ENCODE results near the gene LPA.
"Not testable (repeated sequence)": the region's sequence is repeated elsewhere in the genome, so short reads cannot be mapped to it uniquely, and the experiment has no call there.

Gene LPA

GRCh38 chr6:160678230-160678629, 14.2 kb upstream of the LPA start:
- no peak overlapping the region for H3K27ac ChIP-seq (replicated peaks)
- no peak overlapping the region for H3K4me3 ChIP-seq (replicated peaks; ENCODE audit: insufficient read depth, low read length)
- H3K27me3 ChIP-seq (ENCODE audit: insufficient read depth, poor library complexity, severe bottlenecking): peaks cover 2% of the 10 kb centered on the region
- no peak for DNase-seq (ENCODE audit: low read depth in 1 of 2, low spot score in 1 of 2)
- TF ChIP-seq SPI1 (IDR thresholded peaks at IDR 0.05; ENCODE audit: borderline replicate concordance, low read depth): no peak
- no peak for TF ChIP-seq REST (IDR thresholded peaks at IDR 0.05; ENCODE audit: insufficient replicate concordance, low read depth)
- no peak for TF ChIP-seq POLR2AphosphoS5 (IDR thresholded peaks at IDR 0.05; ENCODE audit: low read depth)
- TF ChIP-seq GABPA (IDR thresholded peaks at IDR 0.05; ENCODE audit: low read depth): no peak
- TF ChIP-seq CTCF (IDR thresholded peaks at IDR 0.05; ENCODE audit: insufficient read depth, low read length): no peak

- not testable (repeated sequence) for H3K27ac ChIP-seq (replicated peaks); H3K4me3 ChIP-seq (replicated peaks; ENCODE audit: insufficient read depth, low read length); H3K27me3 ChIP-seq (ENCODE audit: insufficient read depth, poor library complexity, severe bottlenecking); DNase-seq (ENCODE audit: low read depth in 1 of 2, low spot score in 1 of 2)
Observed at GRCh38 chr6:160676418-160676817, 12.3 kb upstream of the LPA start.

- no peaks in the 10 kb centered on the region for H3K27me3 ChIP-seq (ENCODE audit: insufficient read depth, poor library complexity, severe bottlenecking)
- no peak for TF ChIP-seq GABPA (IDR thresholded peaks at IDR 0.05; ENCODE audit: low read depth)
- no peak for TF ChIP-seq SPI1 (IDR thresholded peaks at IDR 0.05; ENCODE audit: borderline replicate concordance, low read depth)
- TF ChIP-seq POLR2AphosphoS5 (IDR thresholded peaks at IDR 0.05; ENCODE audit: low read depth): no peak
- no peak for TF ChIP-seq CTCF (IDR thresholded peaks at IDR 0.05; ENCODE audit: insufficient read depth, low read length)
- no peak for TF ChIP-seq REST (IDR thresholded peaks at IDR 0.05; ENCODE audit: insufficient replicate concordance, low read depth)
- no peak overlapping the region for H3K4me3 ChIP-seq (replicated peaks; ENCODE audit: insufficient read depth, low read length)
- DNase-seq (ENCODE audit: low read depth in 1 of 2, low spot score in 1 of 2): no peak
- no peak overlapping the region for H3K27ac ChIP-seq (replicated peaks)
Observed at GRCh38 chr6:160668589-160668988, 4.5 kb upstream of the LPA start.

GRCh38 chr6:160667639-160668481, 3.8 kb upstream of the LPA start:
- Histone ChIP-seq H3K27ac (replicated peaks) (no peak overlapping the region), H3K4me3 (replicated peaks; ENCODE audit: insufficient read depth, low read length) (no peak overlapping the region), H3K27me3 (ENCODE audit: insufficient read depth, poor library complexity, severe bottlenecking) (no peaks in the 10 kb centered on the region)
- DNase-seq (ENCODE audit: low read depth in 1 of 2, low spot score in 1 of 2): peak; percentile 2 to 42
- TF ChIP-seq POLR2AphosphoS5 (IDR thresholded peaks at IDR 0.05; ENCODE audit: low read depth) (no peak), CTCF (IDR thresholded peaks at IDR 0.05; ENCODE audit: insufficient read depth, low read length) (peak; percentile 65)
